T-cell (primary cell): Measurements from ENCODE around the gene CACNA2D4. TPM values are rescaled to one million over a fixed set of nuclear protein-coding genes. Genes with fewer than 3 reads are reported as not detected.

Experiments
- ATAC-seq, 4 experiments: fragments of 200-7000 bp in 3 of 4; fragments of 150-1000 bp in 1 of 4; cut with Tn5 transposase; replicated peaks in 1 of 4; 1 replicate in 3 of 4; 2 replicates in 1 of 4; pipeline ENCODE4 v1.10.0; 2021; ENCODE audit warnings: moderate library complexity in 3 of 4, mild to moderate bottlenecking in 2 of 4, moderate number of reproducible peaks in 1 of 4
- CTCF ChIA-PET, 2 donors: fragments of 300-600 bp; sonication (Branson Sonifier 250); formaldehyde crosslinking; loops; one replicate each; lab custom pipeline; 2022; ENCODE audit warnings: antibody characterized with exemption in 2 of 2; lab: Charles Lee
- POLR2A ChIA-PET, 2 donors: fragments of 300-600 bp; sonication (Branson Sonifier 250); formaldehyde crosslinking; loops; one replicate each; lab custom pipeline; 2022; ENCODE audit warnings: antibody characterized with exemption in 2 of 2; lab: Charles Lee
- DNase-seq, 35 experiments: peaks; one replicate each; pipeline versions ENCODE4 v3.0.0 to v3.0.0-alpha.2; 2013 to 2023
- H3K27ac ChIP-seq: one replicate; pipeline ENCODE4 v1.5.1; 2013; ENCODE audit warnings: low read length
- H3K27me3 ChIP-seq, 2 experiments: replicated peaks in 1 of 2; 1 replicate in 1 of 2; 2 replicates in 1 of 2; pipeline versions ENCODE4 v1.6.1 to v1.7.0; 2013; ENCODE audit warnings: low read length in 1 of 2, mixed read lengths in 1 of 2; ENCODE audit not compliant: control insufficient read depth in 2 of 2, insufficient read depth in 2 of 2; ENCODE audit errors: extremely low read depth in 1 of 2
- H3K36me3 ChIP-seq, 2 donors: 1 replicate in 1 of 2; 2 replicates in 1 of 2; pipeline versions ENCODE4 v1.6.1 to v1.7.0; 2013; ENCODE audit warnings: low read length in 1 of 2; ENCODE audit not compliant: control insufficient read depth in 2 of 2, insufficient read depth in 1 of 2; ENCODE audit errors: extremely low read depth in 1 of 2
- H3K4me1 ChIP-seq, 2 experiments: 1 replicate in 1 of 2; 2 replicates in 1 of 2; pipeline versions ENCODE4 v1.6.1 to v1.7.0; 2013; ENCODE audit warnings: low read length in 2 of 2, mixed read lengths in 1 of 2; ENCODE audit not compliant: insufficient read depth in 2 of 2, control insufficient read depth in 1 of 2; ENCODE audit errors: extremely low read depth in 1 of 2
- H3K4me3 ChIP-seq, 2 donors: 1 replicate in 1 of 2; 2 replicates in 1 of 2; pipeline versions ENCODE4 v1.5.1 to v1.7.0; 2013; ENCODE audit warnings: mild to moderate bottlenecking in 2 of 2, low read length in 1 of 2, moderate library complexity in 1 of 2; ENCODE audit not compliant: control insufficient read depth in 1 of 2; ENCODE audit errors: extremely low read depth in 1 of 2
- H3K9me3 ChIP-seq: 2 replicates; pipeline ENCODE4 v1.7.0; 2013
- H3K27ac Mint-ChIP-seq, 2 donors: one replicate each; pipeline ENCODE4 v1.8.0; 2020 to 2021; ENCODE audit warnings: mild to moderate bottlenecking in 2 of 2, mixed read lengths in 2 of 2
- H3K27me3 Mint-ChIP-seq, 2 donors: one replicate each; pipeline ENCODE4 v1.8.0; 2021 to 2022; ENCODE audit warnings: mixed read lengths in 2 of 2
- H3K36me3 Mint-ChIP-seq: one replicate; pipeline ENCODE4 v1.8.0; 2021; ENCODE audit warnings: mixed read lengths
- H3K4me1 Mint-ChIP-seq, 3 donors: one replicate each; pipeline ENCODE4 v1.8.0; 2020 to 2022; ENCODE audit warnings: mixed read lengths in 3 of 3, mild to moderate bottlenecking in 1 of 3
- H3K4me3 Mint-ChIP-seq, 3 donors: one replicate each; pipeline ENCODE4 v1.8.0; 2020 to 2022; ENCODE audit warnings: mild to moderate bottlenecking in 3 of 3, mixed read lengths in 3 of 3, moderate library complexity in 3 of 3
- H3K9me3 Mint-ChIP-seq, 3 donors: one replicate each; pipeline ENCODE4 v1.8.0; 2020 to 2022; ENCODE audit warnings: mixed read lengths in 3 of 3
- WGBS: methylation state at CpG from one replicate; pipeline ENCODE4 v1.1.5; 2013; ENCODE audit warnings: missing lambda C conversion rate; ENCODE audit not compliant: insufficient coverage; 5-methylcytosine and 5-hydroxymethylcytosine counted together
- total RNA-seq, 35 experiments: library from RNA in 6 of 35; stranded (reverse) in 6 of 35; fragments of 120-200 nt in 1 of 35; gene quantifications; one replicate each; pipeline versions ENCODE4 v1.2.1 to v1.2.4 and lab custom pipeline; 2013 to 2026

Gene CACNA2D4
- total RNA-seq, 5 donors from 2014 or later (not counting 1 experiment from before 2014, with no cell fraction given): 10.2 to 14.8 (median 12.1) TPM

GRCh38 chr12:1855241-1855640, 63.2 kb downstream of the CACNA2D4 start:
- no peak overlapping the region for H3K27ac ChIP-seq
- no peak overlapping the region for H3K4me3 ChIP-seq
- H3K27me3 ChIP-seq: peaks cover 0 to 19% of the 10 kb centered on the region in 2 experiments
- Mint-ChIP-seq H3K27ac (no peak overlapping the region), H3K4me1 (peaks cover 0 to 7% (median 0%) of the 10 kb centered on the region in 3 donors), H3K4me3 (no peak overlapping the region), H3K9me3 (no peaks in the 10 kb centered on the region), H3K36me3 (no peaks in the 10 kb centered on the region), H3K27me3 (peaks cover 0 to 1% of the 10 kb centered on the region in 2 donors)
- H3K4me1 ChIP-seq: no peaks in the 10 kb centered on the region
- no peak for ATAC-seq
- H3K9me3 ChIP-seq: no peaks in the 10 kb centered on the region
- 18% methylated on average over 2 of the region's 3 CpGs for WGBS
- CTCF ChIA-PET: no interaction called here
- POLR2A ChIA-PET: no interaction called here
- DNase-seq: no peak
- H3K36me3 ChIP-seq: no peaks in the 10 kb centered on the region

- no peak overlapping the region for H3K4me3 ChIP-seq
- DNase-seq (no peak), ATAC-seq (no peak)
- H3K36me3 Mint-ChIP-seq: no peaks in the 10 kb centered on the region
- WGBS: 75% methylated on average over 8 of the region's 8 CpGs
- POLR2A ChIA-PET: no interaction called here
- no peak overlapping the region for H3K27ac Mint-ChIP-seq
- peaks cover 0 to 1% of the 10 kb centered on the region in 2 donors for H3K27me3 Mint-ChIP-seq
- H3K4me1 ChIP-seq: no peaks in the 10 kb centered on the region
- peaks cover 0 to 7% (median 0%) of the 10 kb centered on the region in 3 donors for H3K4me1 Mint-ChIP-seq
- H3K27ac ChIP-seq: no peak overlapping the region
- CTCF ChIA-PET: no interaction called here
- H3K4me3 Mint-ChIP-seq: no peak overlapping the region
- H3K9me3 ChIP-seq: no peaks in the 10 kb centered on the region
- H3K9me3 Mint-ChIP-seq: no peaks in the 10 kb centered on the region
- peaks cover 0 to 9% of the 10 kb centered on the region in 2 experiments for H3K27me3 ChIP-seq
- no peaks in the 10 kb centered on the region for H3K36me3 ChIP-seq
These were observed 64.7 kb downstream of the CACNA2D4 start for GRCh38 chr12:1853716-1854115.

GRCh38 chr12:1852076-1852475, 66.4 kb downstream of the CACNA2D4 start:
- Mint-ChIP-seq H3K27ac (no peak overlapping the region), H3K36me3 (no peaks in the 10 kb centered on the region), H3K4me3 (no peak overlapping the region), H3K27me3 (peaks cover 0 to 3% of the 10 kb centered on the region in 2 donors), H3K4me1 (peaks cover 0 to 7% (median 0%) of the 10 kb centered on the region in 3 donors), H3K9me3 (no peaks in the 10 kb centered on the region)
- peaks cover 0 to 2% of the 10 kb centered on the region in 2 experiments for H3K27me3 ChIP-seq
- CTCF ChIA-PET: no interaction called here
- no peak overlapping the region for H3K4me3 ChIP-seq
- no peaks in the 10 kb centered on the region for H3K36me3 ChIP-seq
- H3K9me3 ChIP-seq: no peaks in the 10 kb centered on the region
- no peak for DNase-seq
- POLR2A ChIA-PET: no interaction called here
- no peak for ATAC-seq
- no peak overlapping the region for H3K27ac ChIP-seq
- no CpG with 5 or more reads among the region's 1 CpG for WGBS
- no peaks in the 10 kb centered on the region for H3K4me1 ChIP-seq

- Mint-ChIP-seq H3K27ac (no peak overlapping the region), H3K4me1 (peaks cover 0 to 7% (median 0%) of the 10 kb centered on the region in 3 donors)
- CTCF ChIA-PET: no interaction called here
These were observed 67.2 kb downstream of the CACNA2D4 start for GRCh38 chr12:1851151-1851701.

GRCh38 chr12:1848745-1849144, 69.7 kb downstream of the CACNA2D4 start:
- H3K27ac Mint-ChIP-seq: no peak overlapping the region
- ChIA-PET POLR2A (no interaction called here), CTCF (no interaction called here)

More at GRCh38 chr12:1851151-1851701, 67.2 kb downstream of the CACNA2D4 start:
- H3K27ac ChIP-seq: no peak overlapping the region
- H3K9me3 ChIP-seq: no peaks in the 10 kb centered on the region
- H3K36me3 ChIP-seq: no peaks in the 10 kb centered on the region
- no CpG with 5 or more reads among the region's 7 CpGs for WGBS
- POLR2A ChIA-PET: no interaction called here
- peaks cover 0 to 8% of the 10 kb centered on the region in 2 experiments for H3K27me3 ChIP-seq
- DNase-seq: no peak
- Mint-ChIP-seq H3K27me3 (peaks cover 0 to 9% of the 10 kb centered on the region in 2 donors), H3K9me3 (no peaks in the 10 kb centered on the region), H3K4me3 (no peak overlapping the region), H3K36me3 (no peaks in the 10 kb centered on the region)
- H3K4me3 ChIP-seq: no peak overlapping the region
- no peak for ATAC-seq
- no peaks in the 10 kb centered on the region for H3K4me1 ChIP-seq

GRCh38 chr12:1848146-1848545, 70.3 kb downstream of the CACNA2D4 start:
- Histone ChIP-seq H3K36me3 (no peaks in the 10 kb centered on the region), H3K27me3 (peaks cover 0 to 24% of the 10 kb centered on the region in 2 experiments), H3K4me1 (no peaks in the 10 kb centered on the region), H3K9me3 (no peaks in the 10 kb centered on the region), H3K27ac (no peak overlapping the region), H3K4me3 (no peak overlapping the region)
- DNase-seq: no peak
- POLR2A ChIA-PET: no interaction called here
- Mint-ChIP-seq H3K4me1 (peaks cover 0 to 3% (median 0%) of the 10 kb centered on the region in 3 donors), H3K36me3 (no peaks in the 10 kb centered on the region), H3K27me3 (peaks cover 4 to 15% of the 10 kb centered on the region in 2 donors), H3K4me3 (no peak overlapping the region), H3K27ac (no peak overlapping the region), H3K9me3 (no peaks in the 10 kb centered on the region)
- 80% methylated on average over 8 of the region's 10 CpGs for WGBS
- no peak for ATAC-seq
- CTCF ChIA-PET: no interaction called here

More at GRCh38 chr12:1848745-1849144, 69.7 kb downstream of the CACNA2D4 start:
- H3K27me3 Mint-ChIP-seq: peaks cover 4 to 16% of the 10 kb centered on the region in 2 donors
- H3K36me3 Mint-ChIP-seq: no peaks in the 10 kb centered on the region
- DNase-seq (no peak), ATAC-seq (no peak)
- H3K4me3 Mint-ChIP-seq: no peak overlapping the region
- Histone ChIP-seq H3K27me3 (peaks cover 0 to 21% of the 10 kb centered on the region in 2 experiments), H3K4me1 (no peaks in the 10 kb centered on the region), H3K4me3 (no peak overlapping the region), H3K27ac (no peak overlapping the region), H3K36me3 (no peaks in the 10 kb centered on the region), H3K9me3 (no peaks in the 10 kb centered on the region)
- no peaks in the 10 kb centered on the region for H3K9me3 Mint-ChIP-seq
- 96% methylated on average over 4 of the region's 6 CpGs for WGBS
- H3K4me1 Mint-ChIP-seq: peaks cover 0 to 3% (median 0%) of the 10 kb centered on the region in 3 donors
